ENCODE measurements around the gene TPK1. TPM values are rescaled to one million over a fixed set of nuclear protein-coding genes. Genes with fewer than 3 reads are reported as not detected.

The TPK1 gene
- total and polyA plus RNA-seq, 8 donors, result 1.8 to 13.0 (median 4.3) TPM

DNA sequence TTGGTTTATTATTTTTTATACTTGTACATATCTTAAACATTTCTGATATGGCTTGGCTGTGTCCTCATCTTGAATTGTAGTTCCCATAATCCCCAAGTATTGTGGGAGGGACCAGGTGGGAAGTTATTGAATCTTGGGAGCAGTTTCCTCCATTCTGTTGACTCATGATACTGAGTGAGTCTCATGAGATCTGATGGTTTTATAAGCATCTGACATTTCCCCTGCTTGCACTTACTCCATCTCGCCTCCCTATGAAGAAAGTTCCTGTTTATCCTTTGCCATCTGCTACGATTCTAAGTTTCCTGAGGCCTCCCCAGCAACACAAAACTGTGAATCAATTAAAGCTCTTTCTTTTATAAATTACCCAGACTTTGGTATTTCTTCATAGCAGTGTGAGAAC, 207.7 kb downstream of the TPK1 start:
- Histone ChIP-seq H3K4me3 (no peak overlapping the region), H3K9me3 (peaks cover 0 to 9% (median 0%) of the 10 kb centered on the region in 4 donors), H3K4me1 (no peaks in the 10 kb centered on the region), H3K27ac (no peak overlapping the region), H3K36me3 (no peaks in the 10 kb centered on the region), H3K27me3 (no peaks in the 10 kb centered on the region)
- 44 to 65% (median 63%) methylated on average over 2 of the region's 2 CpGs for WGBS, 5 donors
- no peak for DNase-seq
- intact Hi-C loops (cut with DNase I; ENCODE audit: low total_unique reads), result no loop called here
- no peak for TF ChIP-seq POLR2A (IDR thresholded peaks at IDR 0.05)
- no peak for TF ChIP-seq EP300 (IDR thresholded peaks at IDR 0.05)
- no peak for TF ChIP-seq POLR2AphosphoS5 (IDR thresholded peaks at IDR 0.05)
- TF ChIP-seq, protein P1, sequence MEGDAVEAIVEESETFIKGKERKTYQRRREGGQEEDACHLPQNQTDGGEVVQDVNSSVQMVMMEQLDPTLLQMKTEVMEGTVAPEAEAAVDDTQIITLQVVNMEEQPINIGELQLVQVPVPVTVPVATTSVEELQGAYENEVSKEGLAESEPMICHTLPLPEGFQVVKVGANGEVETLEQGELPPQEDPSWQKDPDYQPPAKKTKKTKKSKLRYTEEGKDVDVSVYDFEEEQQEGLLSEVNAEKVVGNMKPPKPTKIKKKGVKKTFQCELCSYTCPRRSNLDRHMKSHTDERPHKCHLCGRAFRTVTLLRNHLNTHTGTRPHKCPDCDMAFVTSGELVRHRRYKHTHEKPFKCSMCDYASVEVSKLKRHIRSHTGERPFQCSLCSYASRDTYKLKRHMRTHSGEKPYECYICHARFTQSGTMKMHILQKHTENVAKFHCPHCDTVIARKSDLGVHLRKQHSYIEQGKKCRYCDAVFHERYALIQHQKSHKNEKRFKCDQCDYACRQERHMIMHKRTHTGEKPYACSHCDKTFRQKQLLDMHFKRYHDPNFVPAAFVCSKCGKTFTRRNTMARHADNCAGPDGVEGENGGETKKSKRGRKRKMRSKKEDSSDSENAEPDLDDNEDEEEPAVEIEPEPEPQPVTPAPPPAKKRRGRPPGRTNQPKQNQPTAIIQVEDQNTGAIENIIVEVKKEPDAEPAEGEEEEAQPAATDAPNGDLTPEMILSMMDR (IDR thresholded peaks at IDR 0.05), result no peak

- intact Hi-C loops (cut with DNase I; ENCODE audit: low total_unique reads), result no loop called here
- Histone ChIP-seq H3K4me3 (no peak overlapping the region), H3K4me1 (peaks cover 0 to 10% (median 0%) of the 10 kb centered on the region in 4 donors), H3K27me3 (no peaks in the 10 kb centered on the region), H3K9me3 (peaks cover 0 to 18% (median 4%) of the 10 kb centered on the region in 4 donors), H3K27ac (no peak overlapping the region), H3K36me3 (no peaks in the 10 kb centered on the region)
- peak in 1 of 2 donors; percentile 41 for DNase-seq
- WGBS, 5 donors, result 20 to 32% (median 30%) methylated on average over 3 of the region's 3 CpGs
- TF ChIP-seq POLR2AphosphoS5 (IDR thresholded peaks at IDR 0.05) (no peak), EP300 (IDR thresholded peaks at IDR 0.05) (no peak), POLR2A (IDR thresholded peaks at IDR 0.05) (no peak)
- TF ChIP-seq, protein P1 (IDR thresholded peaks at IDR 0.05), result no peak
These were observed 213.1 kb downstream of the TPK1 start for GRCh38 chr7:144622745-144623144.

- TF ChIP-seq, protein P1 (IDR thresholded peaks at IDR 0.05), result no peak
- TF ChIP-seq POLR2A (IDR thresholded peaks at IDR 0.05) (no peak), EP300 (IDR thresholded peaks at IDR 0.05) (no peak)
- H3K27me3 ChIP-seq, result no peaks in the 10 kb centered on the region
- H3K9me3 ChIP-seq, result no peaks in the 10 kb centered on the region
- no peak overlapping the region for H3K27ac ChIP-seq
- H3K36me3 ChIP-seq, result no peaks in the 10 kb centered on the region
- H3K4me3 ChIP-seq, result no peak overlapping the region
- no peaks in the 10 kb centered on the region for H3K4me1 ChIP-seq
- 64 to 78% (median 75%) methylated on average over 3 of the region's 3 CpGs for WGBS, 5 donors
- DNase-seq, result no peak
- intact Hi-C loops (cut with DNase I; ENCODE audit: low total_unique reads), result no loop called here
These were observed 229.6 kb downstream of the TPK1 start for GRCh38 chr7:144606261-144606660.

DNA sequence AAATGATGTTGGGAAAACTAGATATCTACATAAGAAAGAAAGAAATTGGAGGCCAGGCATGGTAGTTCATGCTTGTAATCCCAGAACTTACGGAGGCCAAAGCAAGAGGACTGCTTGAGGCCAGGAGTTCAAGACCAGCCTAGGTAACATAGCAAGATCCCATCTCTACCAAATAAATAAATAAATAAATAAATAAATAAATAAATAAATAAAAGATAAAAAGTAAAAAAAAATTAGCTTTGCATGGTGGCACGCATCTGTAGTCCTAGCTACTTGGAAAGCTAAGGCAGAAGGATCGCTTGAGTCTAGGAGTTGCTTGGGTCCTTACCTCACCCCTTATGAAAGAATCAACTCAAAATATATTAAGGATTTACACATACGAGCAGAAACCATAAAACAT, 238.9 kb downstream of the TPK1 start:
- Histone ChIP-seq H3K4me3 (no peak overlapping the region), H3K9me3 (peaks cover 0 to 37% (median 10%) of the 10 kb centered on the region in 4 donors), H3K27me3 (no peaks in the 10 kb centered on the region), H3K4me1 (no peaks in the 10 kb centered on the region), H3K27ac (no peak overlapping the region), H3K36me3 (no peaks in the 10 kb centered on the region)
- no peak for TF ChIP-seq EP300 (IDR thresholded peaks at IDR 0.05)
- TF ChIP-seq POLR2A (IDR thresholded peaks at IDR 0.05), result no peak
- no peak for TF ChIP-seq POLR2AphosphoS5 (IDR thresholded peaks at IDR 0.05)
- TF ChIP-seq, protein P1 (IDR thresholded peaks at IDR 0.05), result no peak
- no peak for DNase-seq
- WGBS, 5 donors, result 90 to 97% (median 92%) methylated on average over 4 of the region's 4 CpGs
- intact Hi-C loops (cut with DNase I; ENCODE audit: low total_unique reads), result no loop called here
